ENCODE data around the gene COQ3. TPM values are rescaled to one million over a fixed set of nuclear protein-coding genes. Genes with fewer than 3 reads are reported as not detected.

Gene COQ3
- total and polyA plus RNA-seq, 7 donors: 13.5 to 20.0 (median 19.0) TPM

DNA sequence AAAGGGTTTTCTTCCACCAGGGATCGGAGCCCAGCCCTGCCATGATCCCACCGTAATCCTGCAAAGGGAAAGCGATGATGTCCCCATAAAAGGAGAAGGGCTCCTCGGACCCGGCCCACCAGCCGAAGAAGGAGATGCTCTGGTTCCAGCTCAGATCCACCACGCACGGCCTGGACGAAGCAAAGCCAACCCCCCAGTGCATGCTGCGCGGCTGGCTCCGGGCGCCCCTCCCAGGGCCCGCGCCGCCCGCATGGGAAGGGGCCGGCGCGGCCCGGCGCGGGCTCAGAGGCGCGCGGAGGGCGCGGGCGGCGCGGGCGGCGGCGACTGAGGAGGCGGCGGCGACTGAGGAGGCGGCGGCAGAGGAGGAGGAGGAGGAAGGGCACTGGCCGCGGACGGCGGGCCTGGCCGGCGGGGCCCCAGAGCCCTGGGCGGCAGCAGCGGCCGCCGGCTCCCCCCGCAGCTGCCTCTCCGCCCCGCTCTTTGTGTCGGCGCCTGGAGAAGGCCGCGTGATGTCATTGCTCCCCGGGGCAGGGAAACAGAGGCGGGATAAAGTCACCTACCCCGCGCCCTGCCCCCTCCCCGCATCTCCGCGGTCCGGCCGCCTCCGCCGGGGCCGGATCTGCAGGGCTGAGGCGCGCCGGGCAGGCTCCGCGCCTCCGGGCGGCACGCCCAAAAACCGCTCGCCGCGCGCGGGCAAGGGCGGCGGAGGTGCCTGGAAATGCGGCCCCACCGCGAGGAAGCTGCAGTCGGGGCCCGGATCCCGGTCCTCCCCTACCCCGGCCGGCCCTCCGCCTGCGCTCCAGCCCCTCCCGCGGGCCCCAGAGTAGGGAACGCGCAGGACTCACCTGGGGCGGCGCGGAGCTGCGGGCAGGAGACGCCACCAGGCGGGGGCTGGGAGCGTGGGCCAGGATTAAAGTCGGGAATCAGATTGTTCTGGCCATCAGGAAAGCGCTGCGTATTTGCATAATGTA is 44.5 kb downstream of the COQ3 start, which contains the start of gene FAXC:
Gene FAXC, minus strand, starts transcription at position 504 of the 971 bp plus-strand sequence. Its CDS starts 302 bp downstream, at position 202.
- DNase-seq (peak in 1 of 2 donors; percentile 47), ATAC-seq (peak; percentile 47 to 68 (median 56))
- WGBS, 3 donors: 1% methylated on average over 65 to 108 of the region's 108 CpGs
- H3K4me3 ChIP-seq: peak within 1 kb of the TSS; percentile 77
- no peak within 1 kb of the TSS for H3K27ac ChIP-seq
- peaks cover 5% of the 10 kb centered on the region for H3K4me1 ChIP-seq
- intact Hi-C loops (cut with DNase I): no loop called here
- H3K9me3 ChIP-seq: no peaks in the 10 kb centered on the region
- TF ChIP-seq, protein P1, sequence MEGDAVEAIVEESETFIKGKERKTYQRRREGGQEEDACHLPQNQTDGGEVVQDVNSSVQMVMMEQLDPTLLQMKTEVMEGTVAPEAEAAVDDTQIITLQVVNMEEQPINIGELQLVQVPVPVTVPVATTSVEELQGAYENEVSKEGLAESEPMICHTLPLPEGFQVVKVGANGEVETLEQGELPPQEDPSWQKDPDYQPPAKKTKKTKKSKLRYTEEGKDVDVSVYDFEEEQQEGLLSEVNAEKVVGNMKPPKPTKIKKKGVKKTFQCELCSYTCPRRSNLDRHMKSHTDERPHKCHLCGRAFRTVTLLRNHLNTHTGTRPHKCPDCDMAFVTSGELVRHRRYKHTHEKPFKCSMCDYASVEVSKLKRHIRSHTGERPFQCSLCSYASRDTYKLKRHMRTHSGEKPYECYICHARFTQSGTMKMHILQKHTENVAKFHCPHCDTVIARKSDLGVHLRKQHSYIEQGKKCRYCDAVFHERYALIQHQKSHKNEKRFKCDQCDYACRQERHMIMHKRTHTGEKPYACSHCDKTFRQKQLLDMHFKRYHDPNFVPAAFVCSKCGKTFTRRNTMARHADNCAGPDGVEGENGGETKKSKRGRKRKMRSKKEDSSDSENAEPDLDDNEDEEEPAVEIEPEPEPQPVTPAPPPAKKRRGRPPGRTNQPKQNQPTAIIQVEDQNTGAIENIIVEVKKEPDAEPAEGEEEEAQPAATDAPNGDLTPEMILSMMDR (IDR thresholded peaks at IDR 0.05): peak; percentile 6
- H3K27me3 ChIP-seq (ENCODE audit: insufficient read depth in 3 of 3, low read length in 2 of 3): peaks cover 2 to 68% (median 8%) of the 10 kb centered on the region in 3 donors
- H3K36me3 ChIP-seq (ENCODE audit: insufficient read depth in 1 of 2, low read depth in 1 of 2): no peaks in the 10 kb centered on the region

DNA sequence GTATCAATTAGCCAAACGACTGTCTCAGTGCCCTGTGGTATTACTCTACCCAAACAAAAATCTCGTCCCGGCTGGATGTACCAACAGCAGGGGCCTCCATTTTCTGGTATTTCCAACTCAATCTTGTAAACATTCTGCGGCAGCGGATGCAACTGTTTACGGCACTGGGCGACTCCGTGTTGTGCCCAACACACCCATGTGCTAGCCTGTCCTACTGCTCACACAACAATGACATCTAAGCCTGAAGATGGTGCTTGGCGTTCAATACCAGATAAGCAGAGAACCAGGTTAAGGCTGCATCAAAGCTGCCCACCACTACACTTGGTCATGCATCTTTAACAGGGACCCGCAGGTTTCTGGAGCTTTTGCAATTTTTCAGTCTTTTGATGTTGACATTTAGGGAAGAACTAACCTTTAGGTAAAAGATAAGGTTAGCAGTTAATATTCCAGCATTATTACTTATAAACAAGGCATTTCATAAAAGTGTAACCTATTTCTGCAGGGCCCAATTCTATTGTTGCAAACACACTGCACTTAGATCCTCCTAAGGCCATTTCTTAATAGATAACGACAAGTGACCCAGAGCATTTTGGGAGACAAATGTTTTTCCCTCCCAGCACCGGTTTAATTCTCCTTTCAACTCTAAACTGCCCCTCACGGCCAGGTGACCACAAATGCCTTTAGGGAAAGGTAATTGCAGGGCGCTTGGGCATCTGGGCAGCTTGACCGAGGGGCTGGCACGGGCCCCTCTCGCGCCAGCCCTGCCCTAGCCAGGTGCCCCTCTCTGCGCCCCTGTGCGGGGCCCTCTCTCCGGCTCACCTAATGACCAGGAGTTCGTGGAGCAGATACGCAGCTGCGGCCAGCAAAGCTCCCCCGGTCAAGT is 45.5 kb downstream of the COQ3 start:
- no peak overlapping the region for H3K27ac ChIP-seq
- DNase-seq: no peak
- peaks cover 0 to 62% (median 8%) of the 10 kb centered on the region in 3 donors for H3K27me3 ChIP-seq (ENCODE audit: insufficient read depth in 3 of 3, low read length in 2 of 3)

DNA sequence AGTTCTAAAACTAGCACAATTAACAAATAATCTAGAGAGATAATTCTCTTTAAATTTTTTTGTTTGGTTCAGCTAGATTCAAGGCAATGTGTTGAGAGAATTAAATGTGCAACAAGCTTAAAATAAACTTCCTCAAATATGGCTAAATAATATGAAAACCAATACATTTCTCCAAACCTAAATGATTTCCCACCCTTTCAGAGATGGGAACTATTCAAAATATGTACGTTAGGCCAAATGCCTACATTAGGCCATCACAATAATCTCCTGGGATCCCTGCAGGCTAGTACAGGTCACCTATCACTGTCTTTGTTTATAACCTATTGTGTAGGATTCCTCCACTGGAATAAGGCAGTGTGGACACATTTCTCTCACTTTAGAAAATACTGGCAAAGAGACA is 46.2 kb downstream of the COQ3 start:
- ATAC-seq (no peak), DNase-seq (no peak)
- intact Hi-C loops (cut with DNase I): no loop called here
- H3K4me1 ChIP-seq: peaks cover 5% of the 10 kb centered on the region
- no peaks in the 10 kb centered on the region for H3K36me3 ChIP-seq (ENCODE audit: insufficient read depth in 1 of 2, low read depth in 1 of 2)
- 71 to 82% (median 80%) methylated on average over 1 of the region's 1 CpG for WGBS, 3 donors
- no peaks in the 10 kb centered on the region for H3K9me3 ChIP-seq
- H3K27me3 ChIP-seq (ENCODE audit: insufficient read depth in 3 of 3, low read length in 2 of 3): peaks cover 0 to 55% (median 4%) of the 10 kb centered on the region in 3 donors
- H3K4me3 ChIP-seq: no peak overlapping the region
- no peak overlapping the region for H3K27ac ChIP-seq
- TF ChIP-seq, protein P1 (IDR thresholded peaks at IDR 0.05): no peak

More for the DNA sequence above, 45.5 kb downstream of the COQ3 start:
- Histone ChIP-seq H3K4me1 (peaks cover 5% of the 10 kb centered on the region), H3K36me3 (ENCODE audit: insufficient read depth in 1 of 2, low read depth in 1 of 2) (no peaks in the 10 kb centered on the region), H3K9me3 (no peaks in the 10 kb centered on the region), H3K4me3 (peak overlapping the region; percentile 77)
- intact Hi-C loops (cut with DNase I): no loop called here
- no peak for ATAC-seq
- TF ChIP-seq, protein P1 (IDR thresholded peaks at IDR 0.05): no peak
- 42 to 50% (median 49%) methylated on average over 25 of the region's 25 CpGs for WGBS, 3 donors

DNA sequence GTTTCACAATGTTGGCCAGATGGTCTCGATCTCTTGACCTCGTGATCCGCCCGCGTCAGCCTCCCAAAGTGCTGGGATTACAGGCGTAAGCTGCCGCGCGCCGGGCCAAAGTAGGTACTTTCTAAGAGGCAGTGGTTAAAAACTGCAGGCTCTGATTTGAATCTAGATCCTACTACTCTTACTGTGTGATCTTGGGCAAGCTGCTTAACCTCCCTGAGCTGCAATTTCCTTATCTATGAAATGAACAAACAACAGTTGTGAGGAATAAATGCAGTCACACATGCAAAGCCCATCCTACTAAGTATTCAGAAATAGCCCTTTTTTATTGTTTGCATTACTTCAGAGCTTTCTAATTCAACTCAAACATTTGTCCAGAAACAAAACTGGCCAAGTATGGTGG is 47.4 kb downstream of the COQ3 start:
- H3K27ac ChIP-seq: no peak overlapping the region
- H3K9me3 ChIP-seq: no peaks in the 10 kb centered on the region
- no peak for ATAC-seq
- no peak for DNase-seq
- no peak overlapping the region for H3K4me3 ChIP-seq
- TF ChIP-seq, protein P1 (IDR thresholded peaks at IDR 0.05): no peak
- 96% methylated on average over 10 of the region's 10 CpGs for WGBS, 3 donors
- peaks cover 0 to 50% (median 4%) of the 10 kb centered on the region in 3 donors for H3K27me3 ChIP-seq (ENCODE audit: insufficient read depth in 3 of 3, low read length in 2 of 3)
- H3K4me1 ChIP-seq: peaks cover 5% of the 10 kb centered on the region
- no peaks in the 10 kb centered on the region for H3K36me3 ChIP-seq (ENCODE audit: insufficient read depth in 1 of 2, low read depth in 1 of 2)
- intact Hi-C loops (cut with DNase I): no loop called here

Data from psoas muscle (tissue), 8 donors.